HG02981 (cell line): Measurements from ENCODE around the gene MARCKS.

ENCODE experiments used
- ATAC-seq: cut with Tn5 transposase; IDR thresholded peaks from one replicate; pipeline ENCODE4 v1.9.1; 2021; ENCODE audit warnings: mild to moderate bottlenecking, moderate library complexity; ENCODE audit not compliant: unreplicated experiment

Gene MARCKS

GRCh38 chr6:113848811-113849210 is 8.3 kb upstream of the MARCKS start:
- no peak for ATAC-seq

- ATAC-seq = no peak
These were observed 3.9 kb upstream of the MARCKS start for GRCh38 chr6:113853252-113853651.

- ATAC-seq = peak; percentile 11
These were observed 2.3 kb upstream of the MARCKS start for GRCh38 chr6:113854531-113855499.

- no peak for ATAC-seq
These were observed 1.4 kb upstream of the MARCKS start for GRCh38 chr6:113855500-113856374.

GRCh38 chr6:113856375-113856624 is 845 bp upstream of the MARCKS start:
- no peak for ATAC-seq

GRCh38 chr6:113857556-113858479 is 673 bp downstream of the MARCKS start:
- no peak for ATAC-seq

GRCh38 chr6:113858480-113859348 is 1.6 kb downstream of the MARCKS start:
- ATAC-seq = peak; percentile 81

GRCh38 chr6:113859349-113860180 is 2.4 kb downstream of the MARCKS start:
- no peak for ATAC-seq

- no peak for ATAC-seq
These were observed 3.2 kb downstream of the MARCKS start for GRCh38 chr6:113860181-113860955.

GRCh38 chr6:113862112-113862511 is 5.0 kb downstream of the MARCKS start:
- ATAC-seq = no peak

GRCh38 chr6:113870917-113871316 is 13.8 kb downstream of the MARCKS start:
- no peak for ATAC-seq

- no peak for ATAC-seq
These were observed 14.8 kb downstream of the MARCKS start for GRCh38 chr6:113871975-113872374.

GRCh38 chr6:113873043-113873667 is 16.0 kb downstream of the MARCKS start:
- ATAC-seq = peak; percentile 87

GRCh38 chr6:113875470-113875869 is 18.3 kb downstream of the MARCKS start:
- no peak for ATAC-seq

GRCh38 chr6:113876695-113877094 is 19.6 kb downstream of the MARCKS start:
- no peak for ATAC-seq

GRCh38 chr6:113879186-113880096 is 22.3 kb downstream of the MARCKS start:
- peak; percentile 99 for ATAC-seq
